Urinary bladder (tissue), 4 donors: ENCODE results near the gene PKN1. TPM values are rescaled to one million over a fixed set of nuclear protein-coding genes. Genes with fewer than 3 reads are reported as not detected.

Experiments
- DNase-seq: peaks from one replicate; pipeline ENCODE4 v3.0.0-alpha.2; 2015; ENCODE audit errors: extremely low spot score
- H3K27ac ChIP-seq: one replicate; pipeline ENCODE4 v1.5.1; 2013; ENCODE audit warnings: low read depth, mild to moderate bottlenecking, moderate library complexity
- H3K36me3 ChIP-seq: one replicate; pipeline ENCODE4 v1.6.1; 2013; ENCODE audit warnings: mild to moderate bottlenecking, moderate library complexity; ENCODE audit not compliant: insufficient read depth
- H3K4me1 ChIP-seq: one replicate; pipeline ENCODE4 v1.6.1; 2013; ENCODE audit warnings: mild to moderate bottlenecking, moderate library complexity; ENCODE audit not compliant: insufficient read depth
- H3K4me3 ChIP-seq: one replicate; pipeline ENCODE4 v1.5.1; 2013; ENCODE audit warnings: low read depth, low read length
- WGBS: extraction: QIAGEN DNeasy Blood & Tissue Kit; methylation state at CpG from one replicate; pipeline ENCODE4 v1.1.7; 2013; 5-methylcytosine and 5-hydroxymethylcytosine counted together
- polyA plus RNA-seq: library from polyadenylated mRNA; stranded (reverse); fragments of 200-250 nt; gene quantifications from one replicate; pipeline ENCODE4 v1.2.3, GENCODE V29; 2013
- total RNA-seq: library from RNA; depleted of rRNA; stranded (reverse); fragments of >200 nt; gene quantifications from one replicate; pipeline ENCODE4 v1.2.3, GENCODE V29; 2014
- donor health status: healthy with polysubstance abuse.
- donor health status: healthy.

The PKN1 gene
- total and polyA plus RNA-seq, 2 donors, result 39.4 to 94.5 TPM

- Histone ChIP-seq H3K36me3 (peaks cover 11% of the 10 kb centered on the region), H3K4me3 (no peak overlapping the region), H3K27ac (no peak overlapping the region), H3K4me1 (no peaks in the 10 kb centered on the region)
- 92% methylated on average over 19 of the region's 19 CpGs for WGBS
- no peak for DNase-seq
These were observed 21.8 kb upstream of the PKN1 start for GRCh38 chr19:14411161-14411937.

GRCh38 chr19:14411938-14412245 lies 21.2 kb upstream of the PKN1 start:
- Histone ChIP-seq H3K27ac (no peak overlapping the region), H3K36me3 (peaks cover 11% of the 10 kb centered on the region), H3K4me3 (no peak overlapping the region), H3K4me1 (no peaks in the 10 kb centered on the region)
- no peak for DNase-seq
- WGBS, result 91% methylated on average over 8 of the region's 8 CpGs

DNA sequence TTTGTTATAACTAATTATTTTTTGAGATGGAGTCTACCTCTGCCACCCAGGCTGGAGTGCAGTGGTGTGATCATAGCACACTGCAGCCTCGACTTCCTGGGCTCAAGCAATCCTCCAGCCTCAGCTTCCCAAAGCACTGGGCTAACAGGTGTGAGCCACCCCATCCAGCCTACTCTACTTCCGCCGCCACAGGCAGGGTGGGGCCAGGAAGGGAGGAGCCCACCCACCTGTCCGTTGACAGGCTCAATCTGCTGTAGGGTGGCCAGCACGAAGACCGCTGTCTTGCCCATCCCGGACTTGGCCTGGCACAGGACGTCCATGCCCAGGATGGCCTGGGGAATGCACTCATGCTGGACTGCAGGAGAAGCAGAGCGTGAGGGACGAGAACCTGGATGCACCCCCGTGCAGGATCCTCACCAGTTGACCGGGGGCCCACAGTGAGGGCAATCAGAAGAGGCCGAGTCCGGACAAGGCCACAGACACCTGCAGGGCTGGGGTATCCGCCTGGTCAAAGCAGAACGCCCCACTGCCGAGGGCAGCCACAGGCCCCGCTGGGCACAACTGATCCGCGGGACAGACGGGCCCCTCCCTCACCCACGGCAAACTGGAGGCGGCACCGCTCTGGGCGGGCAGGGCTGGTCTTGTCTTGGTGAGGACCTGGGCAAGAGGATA lies 20.6 kb upstream of the PKN1 start:
- Histone ChIP-seq H3K36me3 (peaks cover 11% of the 10 kb centered on the region), H3K4me1 (no peaks in the 10 kb centered on the region), H3K27ac (no peak overlapping the region), H3K4me3 (no peak overlapping the region)
- 87% methylated on average over 25 of the region's 25 CpGs for WGBS
- no peak for DNase-seq

DNA sequence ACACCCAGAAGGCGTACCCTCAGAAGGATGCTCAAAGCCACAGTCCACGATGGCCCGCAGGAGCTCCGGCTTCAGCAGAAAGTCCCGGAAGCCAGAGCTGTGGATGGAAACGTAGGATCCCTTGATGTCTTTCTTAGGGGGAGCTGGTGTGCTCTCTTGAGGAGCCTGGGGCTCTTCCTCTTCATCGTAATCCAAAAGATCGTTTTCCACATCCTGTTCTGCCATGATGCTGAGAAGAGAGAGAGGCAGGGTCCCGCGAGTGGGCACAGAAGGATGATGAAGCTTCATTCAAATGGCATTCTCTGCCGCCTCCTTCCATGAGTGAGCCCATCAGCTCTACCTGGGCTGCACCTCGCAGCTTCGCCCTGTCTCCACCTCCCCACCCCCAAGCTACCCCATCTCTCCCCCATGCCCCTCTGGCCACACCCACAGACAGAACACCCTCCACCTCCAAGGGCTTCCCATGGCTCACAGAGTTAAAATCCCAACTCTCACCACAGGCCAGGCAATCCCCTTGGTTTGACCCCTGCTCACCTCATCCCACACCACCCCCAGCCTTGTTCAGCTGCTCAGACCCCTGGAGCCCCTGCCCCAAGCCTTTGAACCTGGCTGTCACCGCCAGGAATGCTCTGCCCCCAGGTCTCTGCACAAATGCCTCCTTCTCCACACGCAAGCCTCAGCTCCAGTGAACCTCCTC lies 20.0 kb upstream of the PKN1 start:
- H3K27ac ChIP-seq, result no peak overlapping the region
- WGBS, result 82% methylated on average over 15 of the region's 15 CpGs
- peaks cover 11% of the 10 kb centered on the region for H3K36me3 ChIP-seq
- H3K4me1 ChIP-seq, result no peaks in the 10 kb centered on the region
- no peak overlapping the region for H3K4me3 ChIP-seq
- DNase-seq, result no peak

GRCh38 chr19:14413693-14414181 lies 19.4 kb upstream of the PKN1 start:
- WGBS, result 75% methylated on average over 3 of the region's 3 CpGs
- H3K4me3 ChIP-seq, result no peak overlapping the region
- DNase-seq, result no peak
- no peaks in the 10 kb centered on the region for H3K4me1 ChIP-seq
- H3K27ac ChIP-seq, result no peak overlapping the region
- peaks cover 7% of the 10 kb centered on the region for H3K36me3 ChIP-seq

- DNase-seq, result no peak
- Histone ChIP-seq H3K27ac (no peak overlapping the region), H3K36me3 (no peaks in the 10 kb centered on the region), H3K4me1 (no peaks in the 10 kb centered on the region), H3K4me3 (no peak overlapping the region)
- WGBS, result 92% methylated on average over 8 of the region's 8 CpGs
These were observed 18.0 kb upstream of the PKN1 start for GRCh38 chr19:14414926-14415690.

DNA sequence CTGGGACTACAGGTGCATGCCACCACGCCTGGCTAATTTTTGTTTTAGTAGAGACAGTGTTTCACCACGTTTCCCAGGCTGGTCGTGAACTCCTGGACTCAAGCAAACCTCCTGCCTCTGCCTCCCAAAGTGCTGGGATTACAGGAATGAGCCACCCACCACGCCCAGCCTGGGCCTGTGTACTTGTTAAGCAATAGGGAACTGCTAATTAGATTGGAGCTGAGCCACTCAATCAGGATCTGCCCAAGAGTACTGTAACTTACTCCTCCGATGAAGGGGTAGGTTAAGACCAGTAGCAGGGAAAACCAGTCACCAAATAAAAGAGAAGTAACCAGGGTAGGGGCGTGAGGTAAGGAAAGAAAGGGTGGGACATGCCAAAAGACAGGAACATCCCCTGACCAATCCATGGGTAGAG lies 16.3 kb upstream of the PKN1 start:
- no peak for DNase-seq
- no peaks in the 10 kb centered on the region for H3K36me3 ChIP-seq
- 71% methylated on average over 6 of the region's 6 CpGs for WGBS
- H3K4me1 ChIP-seq, result no peaks in the 10 kb centered on the region
- H3K27ac ChIP-seq, result no peak overlapping the region
- H3K4me3 ChIP-seq, result no peak overlapping the region

- under 1% methylated on average over 23 of the region's 23 CpGs for whole genome bisulfite sequencing
- DNase-seq, result no peak
- Histone ChIP-seq H3K4me1 (no peaks in the 10 kb centered on the region), H3K36me3 (no peaks in the 10 kb centered on the region), H3K27ac (peak overlapping the region; percentile 84), H3K4me3 (peak overlapping the region; percentile 98)
These were observed 14.3 kb upstream of the PKN1 start for GRCh38 chr19:14418856-14419105.

DNA sequence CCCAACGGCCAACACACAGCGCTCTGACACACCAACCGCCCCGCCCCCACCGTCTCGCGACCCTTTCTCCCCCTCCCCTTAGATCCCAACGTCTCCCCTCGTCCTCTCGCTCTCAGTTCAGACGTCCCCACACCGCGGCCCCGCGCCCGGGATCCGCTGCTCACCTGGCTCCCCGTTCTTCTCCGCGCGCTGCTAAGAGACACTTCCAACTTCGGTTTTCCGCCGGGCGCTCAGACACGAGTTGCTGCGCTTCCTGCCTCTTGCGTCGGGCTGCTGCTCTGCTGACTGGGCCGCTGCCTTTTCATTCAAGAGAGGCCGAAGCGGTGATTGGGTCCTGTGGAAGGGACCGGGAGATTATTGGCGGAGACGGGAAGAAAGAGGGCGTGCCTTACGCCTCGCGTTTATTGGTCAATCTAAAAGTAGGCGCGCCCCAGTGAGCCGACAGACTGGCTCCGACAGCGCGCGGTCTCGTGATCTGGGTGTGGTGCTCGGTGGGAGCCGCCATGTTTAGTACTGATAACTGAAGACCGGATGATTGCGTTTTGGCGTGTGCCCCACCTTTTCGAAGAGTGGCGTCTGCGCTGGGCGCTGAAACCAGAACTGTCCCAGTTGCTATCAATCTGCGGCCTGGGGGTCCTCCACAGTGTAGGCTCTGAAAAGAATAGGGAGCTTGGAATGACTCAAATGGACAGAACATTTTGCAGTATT lies 13.8 kb upstream of the PKN1 start, which contains the start of gene DDX39A:
DDX39A (minus strand) TSS at position 236 of the 708 bp plus-strand sequence. CDS start 6,121 bp downstream, outside the sequence.
- Histone ChIP-seq H3K4me3 (peak within 1 kb of the TSS; percentile 98), H3K4me1 (no peaks in the 10 kb centered on the region), H3K27ac (peak within 1 kb of the TSS; percentile 84), H3K36me3 (no peaks in the 10 kb centered on the region)
- peak; percentile 98 for DNase-seq
- under 1% methylated on average over 57 of the region's 57 CpGs for WGBS

- Histone ChIP-seq H3K36me3 (no peaks in the 10 kb centered on the region), H3K4me1 (no peaks in the 10 kb centered on the region), H3K4me3 (no peak overlapping the region), H3K27ac (no peak overlapping the region)
- no peak for DNase-seq
- 54% methylated on average over 7 of the region's 7 CpGs for WGBS
These were observed 7.4 kb upstream of the PKN1 start for GRCh38 chr19:14425696-14426138.

GRCh38 chr19:14427461-14427860 lies 5.6 kb upstream of the PKN1 start:
- Histone ChIP-seq H3K4me1 (no peaks in the 10 kb centered on the region), H3K4me3 (no peak overlapping the region), H3K27ac (no peak overlapping the region), H3K36me3 (no peaks in the 10 kb centered on the region)
- DNase-seq, result no peak
- WGBS, result 79% methylated on average over 2 of the region's 2 CpGs

DNA sequence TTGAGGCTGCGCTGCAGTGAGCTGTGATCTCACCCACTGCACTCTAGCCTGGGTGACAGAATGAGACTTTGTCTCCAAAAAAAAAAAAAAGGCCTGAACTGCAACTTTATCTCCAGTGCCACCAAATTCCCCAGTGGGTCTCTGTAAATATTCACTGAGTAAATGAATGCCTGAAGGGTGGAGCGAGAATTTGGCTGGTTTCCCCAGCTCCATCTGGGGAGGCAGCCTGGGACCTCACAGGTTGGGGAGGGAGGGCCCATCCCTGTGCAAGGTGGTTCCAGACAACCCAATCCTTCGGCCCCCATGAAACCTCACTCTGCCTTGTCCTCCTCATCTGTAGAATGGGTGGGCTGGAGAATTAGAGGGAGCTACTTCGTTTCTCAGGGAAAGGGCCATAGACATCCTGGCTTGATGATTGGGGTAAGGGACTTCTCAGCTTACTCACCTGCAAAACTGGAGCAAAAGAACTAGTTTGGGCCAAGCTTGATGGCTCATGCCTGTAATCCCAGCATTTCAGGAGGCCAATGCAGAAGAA lies 4.2 kb upstream of the PKN1 start:
- H3K4me1 ChIP-seq, result no peaks in the 10 kb centered on the region
- WGBS, result 76% methylated on average over 4 of the region's 4 CpGs
- no peaks in the 10 kb centered on the region for H3K36me3 ChIP-seq
- no peak overlapping the region for H3K4me3 ChIP-seq
- H3K27ac ChIP-seq, result no peak overlapping the region
- no peak for DNase-seq

GRCh38 chr19:14430712-14431111 lies 2.4 kb upstream of the PKN1 start:
- no peak for DNase-seq
- no peak overlapping the region for H3K4me3 ChIP-seq
- H3K4me1 ChIP-seq, result no peaks in the 10 kb centered on the region
- WGBS, result 74% methylated on average over 3 of the region's 3 CpGs
- no peaks in the 10 kb centered on the region for H3K36me3 ChIP-seq
- H3K27ac ChIP-seq, result no peak overlapping the region
